SK-N-SH treated with all-trans-retinoic acid at 6 μM for 48 hours (cell line): ENCODE data around the gene CPT1C.

Experiments
- ATAC-seq: fragments of 200-7000 bp; cut with Tn5 transposase; 3 replicates; pipeline ENCODE4 v1.9.1; 2020; ENCODE audit warnings: mild to moderate bottlenecking, moderate library complexity
- ARNTL ChIP-seq: fragments of 450-650 bp; formaldehyde crosslinking; IDR thresholded peaks from 2 replicates; pipeline ENCODE4 v1.5.0; 2020; ENCODE audit warnings: low read depth, mild to moderate bottlenecking, moderate library complexity, borderline replicate concordance
- BACH2 ChIP-seq: fragments of 250-450 bp; sonication (Bioruptor Pico); IDR thresholded peaks from 2 replicates; pipeline ENCODE4 v1.9.0; 2021; ENCODE audit warnings: mild to moderate bottlenecking, borderline replicate concordance
- ESRRG ChIP-seq: fragments of 250-450 bp; sonication (Bioruptor Pico); IDR thresholded peaks from 2 replicates; pipeline ENCODE4 v1.6.1; 2021; ENCODE audit warnings: mild to moderate bottlenecking
- GLIS3 ChIP-seq: fragments of 250-450 bp; sonication (Bioruptor Pico); IDR thresholded peaks from 2 replicates; pipeline ENCODE4 v1.5.0; 2020; ENCODE audit warnings: mild to moderate bottlenecking, moderate library complexity
- ISL1 ChIP-seq: fragments of 250-450 bp; sonication (Bioruptor Pico); IDR thresholded peaks from 2 replicates; pipeline ENCODE4 v2.1.2; 2022; ENCODE audit warnings: mild to moderate bottlenecking, moderate library complexity
- OSR1 ChIP-seq: fragments of 250-450 bp; sonication (Bioruptor Pico); IDR thresholded peaks from 2 replicates; pipeline ENCODE4 v1.8.0; 2022; ENCODE audit warnings: moderate library complexity, mild to moderate bottlenecking, inconsistent platforms
- PPARA ChIP-seq: fragments of 250-450 bp; sonication (Bioruptor Pico); IDR thresholded peaks from 2 replicates; pipeline ENCODE4 v1.5.0; 2020; ENCODE audit warnings: mild to moderate bottlenecking, borderline replicate concordance
- RARB ChIP-seq: fragments of 250-450 bp; sonication (Bioruptor Pico); IDR thresholded peaks from 2 replicates; pipeline ENCODE4 v1.8.0; 2021; ENCODE audit warnings: mild to moderate bottlenecking, moderate library complexity
- SNAI2 ChIP-seq: fragments of 250-450 bp; sonication (Bioruptor Pico); IDR thresholded peaks from 2 replicates; pipeline ENCODE4 v1.5.0; 2020; ENCODE audit warnings: mild to moderate bottlenecking, moderate library complexity
- TCF4 ChIP-seq: fragments of 250-450 bp; sonication (Bioruptor Pico); IDR thresholded peaks from 2 replicates; pipeline ENCODE4 v1.8.0; 2021; ENCODE audit warnings: mild to moderate bottlenecking, moderate library complexity, borderline replicate concordance
- TOX ChIP-seq: fragments of 250-450 bp; sonication (Bioruptor Pico); IDR thresholded peaks from 2 replicates; pipeline ENCODE4 v1.8.0; 2021; ENCODE audit warnings: mild to moderate bottlenecking, moderate library complexity, borderline replicate concordance
- ZC3H10 ChIP-seq: fragments of 250-450 bp; sonication (Bioruptor Pico); IDR thresholded peaks from 2 replicates; pipeline ENCODE4 v1.5.1; 2021; ENCODE audit warnings: mild to moderate bottlenecking, moderate library complexity
- ZFP3 ChIP-seq: fragments of 250-450 bp; sonication (Bioruptor Pico); IDR thresholded peaks from 2 replicates; pipeline ENCODE4 v1.5.0; 2020; ENCODE audit warnings: mild to moderate bottlenecking, moderate library complexity
- ZFP30 ChIP-seq: fragments of 450-650 bp; formaldehyde crosslinking; IDR thresholded peaks from 2 replicates; pipeline ENCODE4 v1.5.0; 2022; ENCODE audit warnings: mild to moderate bottlenecking, moderate library complexity
- ZNF565 ChIP-seq: fragments of 450-650 bp; formaldehyde crosslinking; conservative IDR thresholded peaks from 2 replicates; pipeline ENCODE4 v1.5.0; 2020; ENCODE audit warnings: low read depth, mild to moderate bottlenecking, moderate library complexity
- ZNF8 ChIP-seq: fragments of 450-650 bp; formaldehyde crosslinking; IDR thresholded peaks from 2 replicates; pipeline ENCODE4 v1.5.0; 2020; ENCODE audit warnings: mild to moderate bottlenecking, moderate library complexity
- TF ChIP-seq, protein P1 (sequence below): fragments of 250-450 bp; sonication (Bioruptor Pico); IDR thresholded peaks from 2 replicates; pipeline ENCODE4 v1.5.1; 2020; ENCODE audit warnings: low read depth, mild to moderate bottlenecking, moderate library complexity
- TF ChIP-seq, protein P2 (sequence below): fragments of 250-450 bp; sonication (Bioruptor Pico); IDR thresholded peaks from 2 replicates; pipeline ENCODE4 v1.5.0; 2020; ENCODE audit warnings: mild to moderate bottlenecking, moderate library complexity
- TF ChIP-seq, protein P3 (sequence below): fragments of 250-450 bp; sonication (Bioruptor Pico); IDR thresholded peaks from 2 replicates; pipeline ENCODE4 v1.8.0; 2021; ENCODE audit warnings: low read depth, mild to moderate bottlenecking, moderate library complexity, borderline replicate concordance
- TF ChIP-seq, protein P4 (sequence below): fragments of 250-450 bp; sonication (Bioruptor Pico); IDR thresholded peaks from 2 replicates; pipeline ENCODE4 v1.8.0; 2020; ENCODE audit warnings: mild to moderate bottlenecking, moderate library complexity, borderline replicate concordance
- TF ChIP-seq, protein P5 (sequence below): fragments of 250-450 bp; sonication (Bioruptor Pico); IDR thresholded peaks from 2 replicates; pipeline ENCODE4 v1.5.1; 2021; ENCODE audit warnings: mild to moderate bottlenecking, moderate library complexity

Gene CPT1C

DNA sequence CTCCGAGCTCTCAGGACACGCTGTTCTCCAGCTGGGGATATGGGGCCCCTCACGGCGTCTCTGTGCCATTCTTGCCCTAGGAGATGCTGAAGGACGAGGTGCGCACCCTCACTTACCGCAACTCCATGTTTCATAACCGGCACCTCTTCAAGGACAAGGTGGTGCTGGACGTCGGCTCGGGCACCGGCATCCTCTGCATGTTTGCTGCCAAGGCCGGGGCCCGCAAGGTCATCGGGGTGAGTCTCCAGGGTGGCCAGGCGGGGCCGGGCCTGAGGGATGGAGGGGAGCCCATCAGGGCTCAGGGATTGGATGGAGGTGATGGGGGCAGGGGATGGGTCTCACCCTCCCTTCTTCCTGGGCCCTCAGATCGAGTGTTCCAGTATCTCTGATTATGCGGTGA is 9.1 kb upstream of the CPT1C start (continued):
- TF ChIP-seq PPARA (no peak), RARB (CRISPR knock-in tag) (no peak), ZC3H10 (no peak), TCF4 (CRISPR knock-in tag) (no peak)

DNA sequence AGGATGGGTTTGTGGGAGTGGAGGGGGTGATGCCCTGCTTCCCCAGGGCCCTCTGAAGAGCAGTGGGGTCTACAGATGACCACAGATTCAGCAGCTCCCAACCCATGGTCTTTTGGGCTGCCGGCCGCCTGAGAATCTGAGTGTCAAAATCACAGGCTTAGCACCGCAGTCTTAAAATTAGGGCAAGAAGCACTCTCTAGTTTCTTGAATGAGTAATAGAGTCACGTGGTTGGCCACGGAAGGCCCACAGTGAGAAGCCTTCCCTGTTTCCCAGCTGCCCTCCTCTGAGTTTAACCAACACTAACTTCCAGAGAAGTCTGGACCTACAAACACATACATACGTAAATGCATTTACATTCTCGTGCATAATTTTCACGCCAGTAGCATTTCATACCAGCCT is 8.6 kb upstream of the CPT1C start:
- TF ChIP-seq TOX (CRISPR knock-in tag): no peak
- no peak for TF ChIP-seq ZFP30 (CRISPR knock-in tag)
- no peak for TF ChIP-seq ESRRG
- no peak for TF ChIP-seq RARB (CRISPR knock-in tag)
- no peak for TF ChIP-seq GLIS3 (CRISPR knock-in tag)
- TF ChIP-seq, protein P1, sequence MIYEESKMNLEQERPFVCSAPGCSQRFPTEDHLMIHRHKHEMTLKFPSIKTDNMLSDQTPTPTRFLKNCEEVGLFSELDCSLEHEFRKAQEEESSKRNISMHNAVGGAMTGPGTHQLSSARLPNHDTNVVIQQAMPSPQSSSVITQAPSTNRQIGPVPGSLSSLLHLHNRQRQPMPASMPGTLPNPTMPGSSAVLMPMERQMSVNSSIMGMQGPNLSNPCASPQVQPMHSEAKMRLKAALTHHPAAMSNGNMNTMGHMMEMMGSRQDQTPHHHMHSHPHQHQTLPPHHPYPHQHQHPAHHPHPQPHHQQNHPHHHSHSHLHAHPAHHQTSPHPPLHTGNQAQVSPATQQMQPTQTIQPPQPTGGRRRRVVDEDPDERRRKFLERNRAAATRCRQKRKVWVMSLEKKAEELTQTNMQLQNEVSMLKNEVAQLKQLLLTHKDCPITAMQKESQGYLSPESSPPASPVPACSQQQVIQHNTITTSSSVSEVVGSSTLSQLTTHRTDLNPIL (CRISPR knock-in tag): no peak
- no peak for TF ChIP-seq BACH2
- no peak for TF ChIP-seq SNAI2 (CRISPR knock-in tag)
- TF ChIP-seq ZNF565 (CRISPR knock-in tag): no peak
- TF ChIP-seq ISL1 (CRISPR knock-in tag): no peak
- TF ChIP-seq, protein P2, sequence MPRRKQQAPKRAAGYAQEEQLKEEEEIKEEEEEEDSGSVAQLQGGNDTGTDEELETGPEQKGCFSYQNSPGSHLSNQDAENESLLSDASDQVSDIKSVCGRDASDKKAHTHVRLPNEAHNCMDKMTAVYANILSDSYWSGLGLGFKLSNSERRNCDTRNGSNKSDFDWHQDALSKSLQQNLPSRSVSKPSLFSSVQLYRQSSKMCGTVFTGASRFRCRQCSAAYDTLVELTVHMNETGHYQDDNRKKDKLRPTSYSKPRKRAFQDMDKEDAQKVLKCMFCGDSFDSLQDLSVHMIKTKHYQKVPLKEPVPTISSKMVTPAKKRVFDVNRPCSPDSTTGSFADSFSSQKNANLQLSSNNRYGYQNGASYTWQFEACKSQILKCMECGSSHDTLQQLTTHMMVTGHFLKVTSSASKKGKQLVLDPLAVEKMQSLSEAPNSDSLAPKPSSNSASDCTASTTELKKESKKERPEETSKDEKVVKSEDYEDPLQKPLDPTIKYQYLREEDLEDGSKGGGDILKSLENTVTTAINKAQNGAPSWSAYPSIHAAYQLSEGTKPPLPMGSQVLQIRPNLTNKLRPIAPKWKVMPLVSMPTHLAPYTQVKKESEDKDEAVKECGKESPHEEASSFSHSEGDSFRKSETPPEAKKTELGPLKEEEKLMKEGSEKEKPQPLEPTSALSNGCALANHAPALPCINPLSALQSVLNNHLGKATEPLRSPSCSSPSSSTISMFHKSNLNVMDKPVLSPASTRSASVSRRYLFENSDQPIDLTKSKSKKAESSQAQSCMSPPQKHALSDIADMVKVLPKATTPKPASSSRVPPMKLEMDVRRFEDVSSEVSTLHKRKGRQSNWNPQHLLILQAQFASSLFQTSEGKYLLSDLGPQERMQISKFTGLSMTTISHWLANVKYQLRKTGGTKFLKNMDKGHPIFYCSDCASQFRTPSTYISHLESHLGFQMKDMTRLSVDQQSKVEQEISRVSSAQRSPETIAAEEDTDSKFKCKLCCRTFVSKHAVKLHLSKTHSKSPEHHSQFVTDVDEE (CRISPR knock-in tag): no peak
- TF ChIP-seq, protein P3, sequence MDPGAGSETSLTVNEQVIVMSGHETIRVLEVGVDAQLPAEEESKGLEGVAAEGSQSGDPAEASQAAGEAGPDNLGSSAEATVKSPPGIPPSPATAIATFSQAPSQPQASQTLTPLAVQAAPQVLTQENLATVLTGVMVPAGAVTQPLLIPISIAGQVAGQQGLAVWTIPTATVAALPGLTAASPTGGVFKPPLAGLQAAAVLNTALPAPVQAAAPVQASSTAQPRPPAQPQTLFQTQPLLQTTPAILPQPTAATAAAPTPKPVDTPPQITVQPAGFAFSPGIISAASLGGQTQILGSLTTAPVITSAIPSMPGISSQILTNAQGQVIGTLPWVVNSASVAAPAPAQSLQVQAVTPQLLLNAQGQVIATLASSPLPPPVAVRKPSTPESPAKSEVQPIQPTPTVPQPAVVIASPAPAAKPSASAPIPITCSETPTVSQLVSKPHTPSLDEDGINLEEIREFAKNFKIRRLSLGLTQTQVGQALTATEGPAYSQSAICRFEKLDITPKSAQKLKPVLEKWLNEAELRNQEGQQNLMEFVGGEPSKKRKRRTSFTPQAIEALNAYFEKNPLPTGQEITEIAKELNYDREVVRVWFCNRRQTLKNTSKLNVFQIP (CRISPR knock-in tag): no peak
- no peak for TF ChIP-seq ZC3H10
- TF ChIP-seq, protein P4, sequence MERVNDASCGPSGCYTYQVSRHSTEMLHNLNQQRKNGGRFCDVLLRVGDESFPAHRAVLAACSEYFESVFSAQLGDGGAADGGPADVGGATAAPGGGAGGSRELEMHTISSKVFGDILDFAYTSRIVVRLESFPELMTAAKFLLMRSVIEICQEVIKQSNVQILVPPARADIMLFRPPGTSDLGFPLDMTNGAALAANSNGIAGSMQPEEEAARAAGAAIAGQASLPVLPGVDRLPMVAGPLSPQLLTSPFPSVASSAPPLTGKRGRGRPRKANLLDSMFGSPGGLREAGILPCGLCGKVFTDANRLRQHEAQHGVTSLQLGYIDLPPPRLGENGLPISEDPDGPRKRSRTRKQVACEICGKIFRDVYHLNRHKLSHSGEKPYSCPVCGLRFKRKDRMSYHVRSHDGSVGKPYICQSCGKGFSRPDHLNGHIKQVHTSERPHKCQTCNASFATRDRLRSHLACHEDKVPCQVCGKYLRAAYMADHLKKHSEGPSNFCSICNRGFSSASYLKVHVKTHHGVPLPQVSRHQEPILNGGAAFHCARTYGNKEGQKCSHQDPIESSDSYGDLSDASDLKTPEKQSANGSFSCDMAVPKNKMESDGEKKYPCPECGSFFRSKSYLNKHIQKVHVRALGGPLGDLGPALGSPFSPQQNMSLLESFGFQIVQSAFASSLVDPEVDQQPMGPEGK (CRISPR knock-in tag): no peak
- no peak for TF ChIP-seq TCF4 (CRISPR knock-in tag)
- no peak for TF ChIP-seq ZNF8 (CRISPR knock-in tag)
- TF ChIP-seq PPARA: no peak
- TF ChIP-seq, protein P5, sequence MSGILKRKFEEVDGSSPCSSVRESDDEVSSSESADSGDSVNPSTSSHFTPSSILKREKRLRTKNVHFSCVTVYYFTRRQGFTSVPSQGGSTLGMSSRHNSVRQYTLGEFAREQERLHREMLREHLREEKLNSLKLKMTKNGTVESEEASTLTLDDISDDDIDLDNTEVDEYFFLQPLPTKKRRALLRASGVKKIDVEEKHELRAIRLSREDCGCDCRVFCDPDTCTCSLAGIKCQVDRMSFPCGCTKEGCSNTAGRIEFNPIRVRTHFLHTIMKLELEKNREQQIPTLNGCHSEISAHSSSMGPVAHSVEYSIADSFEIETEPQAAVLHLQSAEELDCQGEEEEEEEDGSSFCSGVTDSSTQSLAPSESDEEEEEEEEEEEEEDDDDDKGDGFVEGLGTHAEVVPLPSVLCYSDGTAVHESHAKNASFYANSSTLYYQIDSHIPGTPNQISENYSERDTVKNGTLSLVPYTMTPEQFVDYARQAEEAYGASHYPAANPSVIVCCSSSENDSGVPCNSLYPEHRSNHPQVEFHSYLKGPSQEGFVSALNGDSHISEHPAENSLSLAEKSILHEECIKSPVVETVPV (CRISPR knock-in tag): no peak
- no peak for ATAC-seq

DNA sequence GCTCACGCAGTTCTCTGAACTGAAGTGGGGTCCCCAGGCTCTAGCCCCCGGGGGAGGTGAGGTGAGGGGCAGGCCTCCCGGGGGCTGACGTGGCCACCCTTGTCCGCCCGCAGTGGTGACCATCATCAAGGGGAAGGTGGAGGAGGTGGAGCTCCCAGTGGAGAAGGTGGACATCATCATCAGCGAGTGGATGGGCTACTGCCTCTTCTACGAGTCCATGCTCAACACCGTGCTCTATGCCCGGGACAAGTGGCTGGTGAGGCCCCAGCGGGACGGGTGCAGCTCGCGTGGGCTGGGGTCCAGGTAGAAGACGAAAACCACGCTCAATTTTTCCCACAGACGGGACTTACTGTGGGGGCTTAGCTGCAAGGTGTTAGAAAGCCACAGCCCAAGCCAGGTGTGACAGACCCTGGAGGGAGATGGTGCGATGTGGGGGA is 7.1 kb upstream of the CPT1C start:
- TF ChIP-seq ISL1 (CRISPR knock-in tag) (no peak), GLIS3 (CRISPR knock-in tag) (no peak), ZNF8 (CRISPR knock-in tag) (no peak), RARB (CRISPR knock-in tag) (no peak), ZNF565 (CRISPR knock-in tag) (no peak), TOX (CRISPR knock-in tag) (no peak), SNAI2 (CRISPR knock-in tag) (no peak), OSR1 (CRISPR knock-in tag) (no peak), PPARA (no peak), ARNTL (no peak), ZFP3 (CRISPR knock-in tag) (no peak)
- TF ChIP-seq, protein P4 (CRISPR knock-in tag): no peak
- TF ChIP-seq, protein P3 (CRISPR knock-in tag): no peak
- TF ChIP-seq, protein P2 (CRISPR knock-in tag): no peak
- no peak for ATAC-seq
